Measurements from ENCODE around the gene DSP. TPM values are rescaled to one million over a fixed set of nuclear protein-coding genes. Genes with fewer than 3 reads are reported as not detected.

DSP gene
- total and polyA plus RNA-seq, 4 donors = 25.0 to 74.7 (median 34.1) TPM

- no peak for DNase-seq (ENCODE audit: low spot score)
- 90% methylated on average over 5 of the region's 5 CpGs for WGBS
- Histone ChIP-seq H3K4me3 (ENCODE audit: low read depth in 1 of 3, low read length in 3 of 3) (no peak overlapping the region), H3K9me3 (ENCODE audit: control insufficient read depth in 4 of 4, low read length in 3 of 4) (no peaks in the 10 kb centered on the region), H3K9ac (ENCODE audit: low read depth in 1 of 2, low read length in 2 of 2) (no peak overlapping the region), H3K27me3 (ENCODE audit: control insufficient read depth in 4 of 4, insufficient read depth in 4 of 4, low read length in 3 of 4) (no peaks in the 10 kb centered on the region), H3K36me3 (ENCODE audit: control insufficient read depth in 4 of 4, insufficient read depth in 3 of 4, low read depth in 1 of 4, low read length in 3 of 4) (no peaks in the 10 kb centered on the region), H3K4me1 (ENCODE audit: control insufficient read depth in 4 of 4, insufficient read depth in 4 of 4, low read length in 3 of 4) (no peaks in the 10 kb centered on the region), H3K27ac (ENCODE audit: low read depth in 1 of 2, low read length in 2 of 2) (no peak overlapping the region)
- TF ChIP-seq FOXA1 (IDR thresholded peaks at IDR 0.05) (no peak), ATF3 (IDR thresholded peaks at IDR 0.05) (no peak), FOXA2 (IDR thresholded peaks at IDR 0.05) (no peak), YY1 (IDR thresholded peaks at IDR 0.05) (no peak), JUND (IDR thresholded peaks at IDR 0.05) (no peak)
Observed at GRCh38 chr6:7535498-7535897, 6.0 kb upstream of the DSP start.

- WGBS = 50% methylated on average over 4 of the region's 4 CpGs
Observed at GRCh38 chr6:7537565-7538174, 3.8 kb upstream of the DSP start.

GRCh38 chr6:7538484-7538883, 3.0 kb upstream of the DSP start:
- Histone ChIP-seq H3K27me3 (ENCODE audit: control insufficient read depth in 4 of 4, insufficient read depth in 4 of 4, low read length in 3 of 4) (no peaks in the 10 kb centered on the region), H3K9me3 (ENCODE audit: control insufficient read depth in 4 of 4, low read length in 3 of 4) (no peaks in the 10 kb centered on the region), H3K27ac (ENCODE audit: low read depth in 1 of 2, low read length in 2 of 2) (no peak overlapping the region), H3K4me1 (ENCODE audit: control insufficient read depth in 4 of 4, insufficient read depth in 4 of 4, low read length in 3 of 4) (peaks cover 0 to 11% (median 3%) of the 10 kb centered on the region in 4 donors), H3K9ac (ENCODE audit: low read depth in 1 of 2, low read length in 2 of 2) (no peak overlapping the region), H3K4me3 (ENCODE audit: low read depth in 1 of 3, low read length in 3 of 3) (no peak overlapping the region), H3K36me3 (ENCODE audit: control insufficient read depth in 4 of 4, insufficient read depth in 3 of 4, low read depth in 1 of 4, low read length in 3 of 4) (no peaks in the 10 kb centered on the region)
- 72% methylated on average over 5 of the region's 5 CpGs for WGBS
- no peak for TF ChIP-seq FOXA2 (IDR thresholded peaks at IDR 0.05)
- DNase-seq (ENCODE audit: low spot score) = no peak

More at GRCh38 chr6:7537565-7538174, 3.8 kb upstream of the DSP start:
- no peak for TF ChIP-seq ZBTB33 (IDR thresholded peaks at IDR 0.05)
- no peak for TF ChIP-seq YY1 (IDR thresholded peaks at IDR 0.05)
- TF ChIP-seq MAX (IDR thresholded peaks at IDR 0.05) = no peak
- no peak for TF ChIP-seq EGR1 (IDR thresholded peaks at IDR 0.05; ENCODE audit: low read depth in 2 of 2)
- TF ChIP-seq RAD21 (IDR thresholded peaks at IDR 0.05) = no peak
- TF ChIP-seq HNF4A (conservative IDR thresholded peaks at IDR 0.05) = no peak
- TF ChIP-seq HNF4G (IDR thresholded peaks at IDR 0.05) = no peak
- Histone ChIP-seq H3K27ac (ENCODE audit: low read depth in 1 of 2, low read length in 2 of 2) (no peak overlapping the region), H3K27me3 (ENCODE audit: control insufficient read depth in 4 of 4, insufficient read depth in 4 of 4, low read length in 3 of 4) (no peaks in the 10 kb centered on the region), H3K9ac (ENCODE audit: low read depth in 1 of 2, low read length in 2 of 2) (no peak overlapping the region), H3K4me3 (ENCODE audit: low read depth in 1 of 3, low read length in 3 of 3) (no peak overlapping the region), H3K9me3 (ENCODE audit: control insufficient read depth in 4 of 4, low read length in 3 of 4) (no peaks in the 10 kb centered on the region), H3K4me1 (ENCODE audit: control insufficient read depth in 4 of 4, insufficient read depth in 4 of 4, low read length in 3 of 4) (peaks cover 0 to 10% (median 2%) of the 10 kb centered on the region in 4 donors), H3K36me3 (ENCODE audit: control insufficient read depth in 4 of 4, insufficient read depth in 3 of 4, low read depth in 1 of 4, low read length in 3 of 4) (no peaks in the 10 kb centered on the region)
- DNase-seq (ENCODE audit: low spot score) = no peak

- H3K36me3 ChIP-seq (ENCODE audit: control insufficient read depth in 4 of 4, insufficient read depth in 3 of 4, low read depth in 1 of 4, low read length in 3 of 4) = no peaks in the 10 kb centered on the region
- WGBS = 60% methylated on average over 17 of the region's 17 CpGs
- H3K9ac ChIP-seq (ENCODE audit: low read depth in 1 of 2, low read length in 2 of 2) = peak overlapping the region in 1 of 2 donors; percentile 59
- H3K27me3 ChIP-seq (ENCODE audit: control insufficient read depth in 4 of 4, insufficient read depth in 4 of 4, low read length in 3 of 4) = no peaks in the 10 kb centered on the region
- peaks cover 2 to 18% (median 13%) of the 10 kb centered on the region in 4 donors for H3K4me1 ChIP-seq (ENCODE audit: control insufficient read depth in 4 of 4, insufficient read depth in 4 of 4, low read length in 3 of 4)
- H3K9me3 ChIP-seq (ENCODE audit: control insufficient read depth in 4 of 4, low read length in 3 of 4) = no peaks in the 10 kb centered on the region
- TF ChIP-seq YY1 (IDR thresholded peaks at IDR 0.05) = no peak
- no peak for TF ChIP-seq NR2F2 (IDR thresholded peaks at IDR 0.05)
- no peak for TF ChIP-seq TAF1 (conservative IDR thresholded peaks at IDR 0.05)
- TF ChIP-seq REST (IDR thresholded peaks at IDR 0.05) = no peak
- TF ChIP-seq RXRA (IDR thresholded peaks at IDR 0.05) = no peak
- no peak for TF ChIP-seq HNF4A (conservative IDR thresholded peaks at IDR 0.05)
- no peak for TF ChIP-seq HNF4G (IDR thresholded peaks at IDR 0.05)
- no peak for TF ChIP-seq SP1 (IDR thresholded peaks at IDR 0.05)
- no peak for DNase-seq (ENCODE audit: low spot score)
- no peak overlapping the region for H3K4me3 ChIP-seq (ENCODE audit: low read depth in 1 of 3, low read length in 3 of 3)
- peak overlapping the region; percentile 93 to 95 for H3K27ac ChIP-seq (ENCODE audit: low read depth in 1 of 2, low read length in 2 of 2)
Observed at GRCh38 chr6:7540595-7540994, 876 bp upstream of the DSP start.

All from liver (tissue), 9 donors.